ENCODE results near the gene YAF2.

The YAF2 gene

GRCh38 chr12:42213023-42213422 is 25.0 kb downstream of the YAF2 start:
- no peak overlapping the region for H3K4me3 ChIP-seq (ENCODE audit: low read length)
- peak; percentile 74 for DNase-seq (ENCODE audit: low read depth)
- TF ChIP-seq CTCF (conservative IDR thresholded peaks at IDR 0.05; ENCODE audit: low read depth, low read length), result no peak

GRCh38 chr12:42208574-42208973 is 29.5 kb downstream of the YAF2 start:
- DNase-seq (ENCODE audit: low read depth), result no peak
- no peak for TF ChIP-seq CTCF (conservative IDR thresholded peaks at IDR 0.05; ENCODE audit: low read depth, low read length)
- H3K4me3 ChIP-seq (ENCODE audit: low read length), result no peak overlapping the region

GRCh38 chr12:42204819-42205218 is 33.2 kb downstream of the YAF2 start:
- no peak for TF ChIP-seq CTCF (conservative IDR thresholded peaks at IDR 0.05; ENCODE audit: low read depth, low read length)
- no peak for DNase-seq (ENCODE audit: low read depth)
- H3K4me3 ChIP-seq (ENCODE audit: low read length), result no peak overlapping the region

GRCh38 chr12:42204362-42204761 is 33.7 kb downstream of the YAF2 start:
- TF ChIP-seq CTCF (conservative IDR thresholded peaks at IDR 0.05; ENCODE audit: low read depth, low read length), result no peak
- no peak for DNase-seq (ENCODE audit: low read depth)
- no peak overlapping the region for H3K4me3 ChIP-seq (ENCODE audit: low read length)

GRCh38 chr12:42201063-42201462 is 37.0 kb downstream of the YAF2 start:
- no peak for DNase-seq (ENCODE audit: low read depth)
- no peak for TF ChIP-seq CTCF (conservative IDR thresholded peaks at IDR 0.05; ENCODE audit: low read depth, low read length)
- no peak overlapping the region for H3K4me3 ChIP-seq (ENCODE audit: low read length)

GRCh38 chr12:42199007-42199406 is 39.0 kb downstream of the YAF2 start:
- TF ChIP-seq CTCF (conservative IDR thresholded peaks at IDR 0.05; ENCODE audit: low read depth, low read length), result no peak
- no peak overlapping the region for H3K4me3 ChIP-seq (ENCODE audit: low read length)
- no peak for DNase-seq (ENCODE audit: low read depth)

- TF ChIP-seq CTCF (conservative IDR thresholded peaks at IDR 0.05; ENCODE audit: low read depth, low read length), result no peak
- no peak for DNase-seq (ENCODE audit: low read depth)
- H3K4me3 ChIP-seq (ENCODE audit: low read length), result no peak overlapping the region
Observed at GRCh38 chr12:42196723-42197603, 41.1 kb downstream of the YAF2 start.
